SU-DHL-6 (cell line): Measurements from ENCODE around the gene SEH1L.
"Not testable (repeated sequence)": the region's sequence is repeated elsewhere in the genome, so short reads cannot be mapped to it uniquely, and the experiment has no call there.

Experiments
- H2AFZ ChIP-seq: fragments of 200-600 bp; sonication (generic); 2 replicates; pipeline ENCODE4 v1.6.1; 2014; ENCODE audit warnings: low read depth, mild to moderate bottlenecking, moderate library complexity, mixed read lengths, antibody characterized with exemption, low read length; ENCODE audit not compliant: severe bottlenecking
- H3F3A ChIP-seq: fragments of 200-600 bp; shearing (Covaris generic); 2 replicates; pipeline ENCODE4 v1.6.0; 2016; ENCODE audit warnings: antibody characterized with exemption, mild to moderate bottlenecking; ENCODE audit not compliant: insufficient read depth
- H3K27ac ChIP-seq: fragments of 200-600 bp; sonication (generic); 2 replicates; pipeline ENCODE4 v1.5.1; 2016; ENCODE audit warnings: low read depth, mild to moderate bottlenecking, low read length, moderate library complexity, mixed read lengths
- H3K27me3 ChIP-seq: fragments of 200-600 bp; sonication (generic), shearing (Covaris generic); 2 replicates; pipeline ENCODE4 v1.6.0; 2014; ENCODE audit warnings: mild to moderate bottlenecking, low read length
- H3K36me3 ChIP-seq: fragments of 200-600 bp; sonication (generic); 2 replicates; pipeline ENCODE4 v1.6.1; 2014; ENCODE audit warnings: mild to moderate bottlenecking, low read length, mixed read lengths
- H3K4me2 ChIP-seq: fragments of 300-600, 200-600 bp; shearing (Covaris generic), sonication (generic); 2 replicates; pipeline ENCODE4 v1.6.0; 2014; ENCODE audit warnings: low read length, low read depth, mild to moderate bottlenecking; ENCODE audit not compliant: poor library complexity, severe bottlenecking
- H3K4me3 ChIP-seq: fragments of 200-600 bp; sonication (generic); 2 replicates; pipeline ENCODE4 v1.5.1; 2014; ENCODE audit warnings: antibody characterized with exemption, low read length, mild to moderate bottlenecking, mixed read lengths; ENCODE audit not compliant: insufficient read depth, poor library complexity, severe bottlenecking
- H3K79me2 ChIP-seq: fragments of 200-600 bp; sonication (generic); 2 replicates; pipeline ENCODE4 v1.6.1; 2014; ENCODE audit warnings: mild to moderate bottlenecking, low read length, moderate library complexity; ENCODE audit not compliant: insufficient read depth
- H3K9ac ChIP-seq: fragments of 200-600 bp; sonication (generic); 2 replicates; pipeline ENCODE4 v1.7.0; 2014; ENCODE audit warnings: mild to moderate bottlenecking, low read length
- H3K9me2 ChIP-seq: fragments of 200-600 bp; sonication (generic); replicated peaks from 2 replicates; pipeline ENCODE4 v1.6.1; 2014; ENCODE audit warnings: low read length; ENCODE audit not compliant: insufficient read depth
- H3K9me3 ChIP-seq: fragments of 200-600 bp; sonication (generic); 2 replicates; pipeline ENCODE4 v1.6.1; 2014; ENCODE audit warnings: low read length, mixed read lengths; ENCODE audit not compliant: insufficient read depth
- H4K20me1 ChIP-seq: fragments of 200-600 bp; sonication (generic); 2 replicates; pipeline ENCODE4 v1.6.1; 2014; ENCODE audit warnings: low read depth, mild to moderate bottlenecking, antibody characterized with exemption, low read length, moderate library complexity, mixed read lengths
- EZH2phosphoT487 ChIP-seq: fragments of 200-600 bp; sonication (generic), shearing (Covaris generic); conservative IDR thresholded peaks from 2 replicates; pipeline ENCODE4 v1.6.1; 2018; ENCODE audit warnings: mild to moderate bottlenecking, antibody characterized with exemption, low read length, moderate library complexity, mixed read lengths
- TF ChIP-seq, protein P1 (sequence below): fragments of 200-600 bp; sonication (generic); IDR thresholded peaks from one replicate; pipeline ENCODE4 v1.5.1; 2017; ENCODE audit warnings: antibody characterized with exemption, mild to moderate bottlenecking, low read length, moderate library complexity; ENCODE audit not compliant: insufficient read depth, poor library complexity, severe bottlenecking

SEH1L gene

GRCh38 chr18:12947285-12948049 is at the start of gene SEH1L:
Gene SEH1L, plus strand, starts transcription at chr18:12948011. Its CDS starts 111 bp downstream, at chr18:12948122.
- H2AFZ ChIP-seq = peak within 1 kb of the TSS; percentile 88
- H3K9me2 ChIP-seq = no peaks in the 10 kb centered on the region
- TF ChIP-seq, protein P1, sequence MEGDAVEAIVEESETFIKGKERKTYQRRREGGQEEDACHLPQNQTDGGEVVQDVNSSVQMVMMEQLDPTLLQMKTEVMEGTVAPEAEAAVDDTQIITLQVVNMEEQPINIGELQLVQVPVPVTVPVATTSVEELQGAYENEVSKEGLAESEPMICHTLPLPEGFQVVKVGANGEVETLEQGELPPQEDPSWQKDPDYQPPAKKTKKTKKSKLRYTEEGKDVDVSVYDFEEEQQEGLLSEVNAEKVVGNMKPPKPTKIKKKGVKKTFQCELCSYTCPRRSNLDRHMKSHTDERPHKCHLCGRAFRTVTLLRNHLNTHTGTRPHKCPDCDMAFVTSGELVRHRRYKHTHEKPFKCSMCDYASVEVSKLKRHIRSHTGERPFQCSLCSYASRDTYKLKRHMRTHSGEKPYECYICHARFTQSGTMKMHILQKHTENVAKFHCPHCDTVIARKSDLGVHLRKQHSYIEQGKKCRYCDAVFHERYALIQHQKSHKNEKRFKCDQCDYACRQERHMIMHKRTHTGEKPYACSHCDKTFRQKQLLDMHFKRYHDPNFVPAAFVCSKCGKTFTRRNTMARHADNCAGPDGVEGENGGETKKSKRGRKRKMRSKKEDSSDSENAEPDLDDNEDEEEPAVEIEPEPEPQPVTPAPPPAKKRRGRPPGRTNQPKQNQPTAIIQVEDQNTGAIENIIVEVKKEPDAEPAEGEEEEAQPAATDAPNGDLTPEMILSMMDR = no peak
- no peak for TF ChIP-seq EZH2phosphoT487

DNA sequence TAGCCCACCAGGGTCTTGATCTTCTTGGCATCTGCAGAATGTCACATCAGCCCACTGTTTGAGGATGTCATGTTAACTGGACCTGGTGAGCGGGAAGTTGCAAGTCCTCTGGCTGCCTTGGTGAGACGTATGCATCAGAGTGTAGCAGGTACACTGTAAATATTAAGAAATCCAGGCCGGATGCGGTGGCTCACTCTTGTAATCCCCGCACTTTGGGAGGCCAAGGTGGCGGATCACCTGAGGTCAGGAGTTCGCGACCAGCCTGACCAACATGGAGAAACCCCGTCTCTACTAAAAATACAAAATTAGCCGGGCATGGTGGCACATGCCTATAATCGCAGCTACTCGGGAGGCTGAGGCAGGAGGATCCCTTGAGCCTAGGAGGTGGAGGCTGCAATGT is 46.6 kb upstream of the SEH1L start:
- not testable (repeated sequence) for H3K27ac ChIP-seq, H3K36me3 ChIP-seq, H2AFZ ChIP-seq, H3K79me2 ChIP-seq, H3K4me2 ChIP-seq, H3K9me3 ChIP-seq, H3K27me3 ChIP-seq, H3K9me2 ChIP-seq, H4K20me1 ChIP-seq, H3F3A ChIP-seq, H3K4me3 ChIP-seq, H3K9ac ChIP-seq

More at GRCh38 chr18:12947285-12948049, at the start of gene SEH1L:
- Histone ChIP-seq H3K36me3 (peaks cover 3% of the 10 kb centered on the region; the same call in 1 of the 2 replicates), H3K9ac (peak within 1 kb of the TSS; percentile 84), H3K4me2 (peak within 1 kb of the TSS; percentile 92), H3K27ac (peak within 1 kb of the TSS; percentile 97), H3K27me3 (no peaks in the 10 kb centered on the region), H3F3A (peaks cover 3% of the 10 kb centered on the region; the same call in 1 of the 2 replicates), H4K20me1 (no peaks in the 10 kb centered on the region), H3K79me2 (peaks cover 46% of the 10 kb centered on the region), H3K4me3 (peak within 1 kb of the TSS; percentile 100), H3K9me3 (no peaks in the 10 kb centered on the region)

GRCh38 chr18:12904012-12904516 is 43.7 kb upstream of the SEH1L start:
- Histone ChIP-seq H3K79me2 (no peaks in the 10 kb centered on the region), H3K27ac (no peak overlapping the region), H3K9me2 (no peaks in the 10 kb centered on the region), H3F3A (no peaks in the 10 kb centered on the region), H2AFZ (no peak overlapping the region), H3K36me3 (no peaks in the 10 kb centered on the region), H3K27me3 (no peaks in the 10 kb centered on the region), H3K4me2 (no peak overlapping the region), H3K9ac (no peak overlapping the region), H4K20me1 (no peaks in the 10 kb centered on the region), H3K9me3 (no peaks in the 10 kb centered on the region), H3K4me3 (no peak overlapping the region)
- TF ChIP-seq, protein P1 = no peak
- no peak for TF ChIP-seq EZH2phosphoT487

- Histone ChIP-seq H3F3A (no peaks in the 10 kb centered on the region), H3K4me3 (no peak overlapping the region), H3K79me2 (no peaks in the 10 kb centered on the region), H3K27me3 (no peaks in the 10 kb centered on the region), H2AFZ (no peak overlapping the region), H3K4me2 (no peak overlapping the region), H3K27ac (no peak overlapping the region), H4K20me1 (no peaks in the 10 kb centered on the region), H3K9me3 (no peaks in the 10 kb centered on the region), H3K9me2 (no peaks in the 10 kb centered on the region), H3K9ac (no peak overlapping the region), H3K36me3 (no peaks in the 10 kb centered on the region)
- TF ChIP-seq, protein P1 = no peak
- TF ChIP-seq EZH2phosphoT487 = no peak
These were observed 41.7 kb upstream of the SEH1L start for GRCh38 chr18:12906119-12906518.
